H9 (cell line): Measurements from ENCODE around the gene DAPK1. TPM values are rescaled to one million over a fixed set of nuclear protein-coding genes. Genes with fewer than 3 reads are reported as not detected.

Source experiments
- DNase-seq: peaks from one replicate; pipeline ENCODE4 v3.0.0-alpha.2; 2017
- H2AFZ ChIP-seq: one replicate; pipeline ENCODE4 v1.6.1; 2013; ENCODE audit warnings: mild to moderate bottlenecking, low read length, control low read depth, moderate library complexity
- H2AK5ac ChIP-seq: 2 replicates; pipeline ENCODE4 v1.6.1; 2013; ENCODE audit warnings: low read length, control low read depth, mixed read lengths; ENCODE audit not compliant: insufficient read length
- H2BK120ac ChIP-seq: one replicate; pipeline ENCODE4 v1.6.1; 2013; ENCODE audit warnings: low read depth, mild to moderate bottlenecking, low read length, control low read depth, inconsistent platforms; ENCODE audit not compliant: poor library complexity, severe bottlenecking
- H2BK12ac ChIP-seq: 2 replicates; pipeline ENCODE4 v1.6.1; 2013; ENCODE audit warnings: low read length, control low read depth, mixed read lengths, low read depth; ENCODE audit not compliant: insufficient read length
- H2BK15ac ChIP-seq: 2 replicates; pipeline ENCODE4 v1.6.1; 2013; ENCODE audit warnings: low read depth, low read length, control low read depth
- H2BK20ac ChIP-seq: one replicate; pipeline ENCODE4 v1.6.1; 2013; ENCODE audit warnings: low read depth, mild to moderate bottlenecking, low read length, control low read depth, inconsistent platforms; ENCODE audit not compliant: poor library complexity, severe bottlenecking
- H2BK5ac ChIP-seq: 2 replicates; pipeline ENCODE4 v1.6.1; 2013; ENCODE audit warnings: low read length, control low read depth, mixed read lengths; ENCODE audit not compliant: insufficient read length
- H3K14ac ChIP-seq: 2 replicates; pipeline ENCODE4 v1.6.1; 2013; ENCODE audit warnings: low read length, control low read depth; ENCODE audit not compliant: insufficient read depth
- H3K18ac ChIP-seq: 2 replicates; pipeline ENCODE4 v1.6.1; 2013; ENCODE audit warnings: low read depth, mild to moderate bottlenecking, mixed read lengths, low read length, control low read depth; ENCODE audit not compliant: insufficient read length
- H3K23ac ChIP-seq: 2 replicates; pipeline ENCODE4 v1.6.1; 2013; ENCODE audit warnings: low read length, control low read depth, mixed read lengths, low read depth; ENCODE audit not compliant: insufficient read length
- H3K23me2 ChIP-seq: 2 replicates; pipeline ENCODE4 v1.6.1; 2013; ENCODE audit warnings: low read depth, mild to moderate bottlenecking, mixed read lengths, low read length, control low read depth; ENCODE audit not compliant: insufficient read length, poor library complexity, severe bottlenecking
- H3K27ac ChIP-seq: 2 replicates; pipeline ENCODE4 v1.5.1; 2013; ENCODE audit warnings: low read length, control low read depth, mixed read lengths, low read depth; ENCODE audit not compliant: insufficient read length
- H3K27me3 ChIP-seq: 2 replicates; pipeline ENCODE4 v1.6.1; 2013; ENCODE audit warnings: low read length, control low read depth, inconsistent platforms; ENCODE audit not compliant: insufficient read depth
- H3K4ac ChIP-seq: 2 replicates; pipeline ENCODE4 v1.6.1; 2013; ENCODE audit warnings: low read depth, mild to moderate bottlenecking, control low read depth, inconsistent platforms, low read length, moderate library complexity
- H3K4me1 ChIP-seq: 2 replicates; pipeline ENCODE4 v1.6.1; 2013; ENCODE audit warnings: low read length, control low read depth, inconsistent platforms; ENCODE audit not compliant: insufficient read depth
- H3K4me2 ChIP-seq: 2 replicates; pipeline ENCODE4 v1.6.1; 2013; ENCODE audit warnings: low read length, control low read depth, mixed read lengths; ENCODE audit not compliant: insufficient read length, insufficient read depth
- H3K56ac ChIP-seq: 2 replicates; pipeline ENCODE4 v1.6.1; 2013; ENCODE audit warnings: low read depth, mild to moderate bottlenecking, mixed read lengths, low read length, control low read depth; ENCODE audit not compliant: insufficient read length
- H3K79me1 ChIP-seq: 2 replicates; pipeline ENCODE4 v1.6.1; 2013; ENCODE audit warnings: low read depth, mild to moderate bottlenecking, moderate library complexity, low read length, control low read depth, inconsistent platforms; ENCODE audit not compliant: insufficient read depth, poor library complexity, severe bottlenecking
- H3K79me2 ChIP-seq: 2 replicates; pipeline ENCODE4 v1.6.1; 2013; ENCODE audit warnings: low read length, control low read depth, inconsistent platforms; ENCODE audit not compliant: insufficient read depth
- H3K9ac ChIP-seq: 2 replicates; pipeline ENCODE4 v1.6.1; 2013; ENCODE audit warnings: low read length, control low read depth, mixed read lengths; ENCODE audit not compliant: insufficient read length; ENCODE audit errors: extremely low read depth
- H3K9me3 ChIP-seq: one replicate; pipeline ENCODE4 v1.6.1; 2013; ENCODE audit warnings: low read depth, low read length, inconsistent platforms; ENCODE audit not compliant: control insufficient read depth
- H3T11ph ChIP-seq: one replicate; pipeline ENCODE4 v1.6.1; 2013; ENCODE audit warnings: mild to moderate bottlenecking, low read length, control low read depth, inconsistent platforms
- H4K20me1 ChIP-seq: one replicate; pipeline ENCODE4 v1.6.1; 2013; ENCODE audit not compliant: control insufficient read depth, insufficient read length, insufficient read depth
- H4K5ac ChIP-seq: 2 replicates; pipeline ENCODE4 v1.6.1; 2013; ENCODE audit warnings: low read depth, mild to moderate bottlenecking, mixed read lengths, low read length, control low read depth; ENCODE audit not compliant: insufficient read length
- H4K8ac ChIP-seq: replicated peaks from 2 replicates; pipeline ENCODE4 v1.6.1; 2013; ENCODE audit warnings: low read length, control low read depth, mixed read lengths, low read depth; ENCODE audit not compliant: insufficient read length
- H4K91ac ChIP-seq: 2 replicates; pipeline ENCODE4 v1.6.1; 2013; ENCODE audit warnings: low read depth, mild to moderate bottlenecking, moderate library complexity, mixed read lengths, low read length, control low read depth; ENCODE audit not compliant: insufficient read length
- H3K27ac Mint-ChIP-seq, 3 experiments: 2 replicates in 2 of 3; 3 replicates in 1 of 3; pipeline ENCODE4 v1.8.0; 2020 to 2021; ENCODE audit warnings: mixed read lengths in 3 of 3, mild to moderate bottlenecking in 1 of 3, moderate library complexity in 1 of 3
- H3K27me3 Mint-ChIP-seq: 2 replicates; pipeline ENCODE4 v1.8.0; 2021; ENCODE audit warnings: low read depth, mild to moderate bottlenecking, moderate library complexity, mixed read lengths
- H3K36me3 Mint-ChIP-seq, 3 experiments: 2 replicates in 2 of 3; 3 replicates in 1 of 3; pipeline ENCODE4 v1.8.0; 2020 to 2021; ENCODE audit warnings: low read depth in 3 of 3, mixed read lengths in 3 of 3; ENCODE audit not compliant: insufficient read depth in 1 of 3
- H3K4me1 Mint-ChIP-seq, 2 experiments: 2 replicates each; pipeline ENCODE4 v1.8.0; 2020; ENCODE audit warnings: mixed read lengths in 2 of 2
- H3K4me3 Mint-ChIP-seq, 2 experiments: 2 replicates in 1 of 2; 3 replicates in 1 of 2; pipeline ENCODE4 v1.8.0; 2020 to 2021; ENCODE audit warnings: mild to moderate bottlenecking in 2 of 2, mixed read lengths in 2 of 2, moderate library complexity in 1 of 2
- H3K9me3 Mint-ChIP-seq, 2 experiments: 2 replicates in 1 of 2; 3 replicates in 1 of 2; pipeline ENCODE4 v1.8.0; 2020; ENCODE audit warnings: mild to moderate bottlenecking in 2 of 2, mixed read lengths in 2 of 2, moderate library complexity in 1 of 2
- WGBS: extraction: QIAGEN DNeasy Blood & Tissue Kit; methylation state at CpG from one replicate; pipeline ENCODE4 v1.1.7; 2013; ENCODE audit warnings: missing lambda C conversion rate, low lambda C conversion rate, mixed read lengths; ENCODE audit not compliant: insufficient read length; ENCODE audit errors: extremely low coverage; 5-methylcytosine and 5-hydroxymethylcytosine counted together
- total RNA-seq: library from RNA; stranded (reverse); gene quantifications from 2 replicates; pipeline ENCODE4 v1.2.1, GENCODE V29; 2021
- TF ChIP-seq, protein P1 (sequence below): fragments of 200-600 bp; sonication (generic); conservative IDR thresholded peaks from 3 replicates; pipeline ENCODE4 v1.8.0; 2021; ENCODE audit warnings: antibody characterized with exemption, mild to moderate bottlenecking

DAPK1 gene
- total RNA-seq, 1 experiment from 2014 or later = 79.4 TPM

DNA sequence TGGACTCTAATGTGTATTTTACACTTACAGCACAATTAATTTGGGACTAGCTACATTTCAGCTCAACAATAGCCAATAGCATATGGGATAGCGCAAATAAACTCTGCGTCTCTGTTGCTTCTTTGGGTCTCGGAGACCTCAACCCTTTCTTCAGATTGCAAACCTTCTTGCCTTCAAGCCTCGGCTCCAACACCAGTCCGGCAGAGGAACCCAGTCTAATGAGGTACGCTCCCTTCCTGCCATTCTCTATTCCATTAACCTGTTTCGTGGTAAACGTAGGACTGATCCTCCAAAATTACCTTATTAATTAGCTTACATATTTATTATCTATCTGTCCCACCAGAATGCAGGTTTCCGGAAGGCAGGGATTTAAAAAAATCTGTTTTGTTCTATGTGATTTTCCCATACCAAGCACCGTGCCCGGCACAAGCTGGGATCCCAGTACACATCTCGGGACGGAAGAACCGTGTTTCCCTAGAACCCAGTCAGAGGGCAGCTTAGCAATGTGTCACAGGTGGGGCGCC is 525 bp upstream of the DAPK1 start:
- Histone ChIP-seq H2BK12ac (no peak overlapping the region), H2AK5ac (no peak overlapping the region), H3K79me1 (peaks cover 2% of the 10 kb centered on the region), H3K23ac (no peak overlapping the region), H3K18ac (no peak overlapping the region), H2AFZ (no peak overlapping the region), H4K5ac (no peak overlapping the region), H3K4ac (no peak overlapping the region), H4K8ac (no peak overlapping the region), H2BK120ac (no peak overlapping the region), H2BK15ac (no peak overlapping the region), H4K91ac (no peak overlapping the region), H3K4me1 (no peaks in the 10 kb centered on the region), H3K27me3 (no peaks in the 10 kb centered on the region), H4K20me1 (no peaks in the 10 kb centered on the region), H2BK5ac (no peak overlapping the region), H3K79me2 (peaks cover 6% of the 10 kb centered on the region; the same call in 1 of the 2 replicates), H3K9me3 (no peaks in the 10 kb centered on the region), H3K23me2 (peaks cover 11% of the 10 kb centered on the region), H3T11ph (no peak overlapping the region), H3K4me2 (peak overlapping the region; percentile 85), H2BK20ac (no peak overlapping the region), H3K14ac (0 out of 2 replicates have a peak overlapping the region, but pooled peaks have one; percentile 49), H3K27ac (no peak overlapping the region), H3K9ac (peak overlapping the region; percentile 3), H3K56ac (no peak overlapping the region)
- TF ChIP-seq, protein P1, sequence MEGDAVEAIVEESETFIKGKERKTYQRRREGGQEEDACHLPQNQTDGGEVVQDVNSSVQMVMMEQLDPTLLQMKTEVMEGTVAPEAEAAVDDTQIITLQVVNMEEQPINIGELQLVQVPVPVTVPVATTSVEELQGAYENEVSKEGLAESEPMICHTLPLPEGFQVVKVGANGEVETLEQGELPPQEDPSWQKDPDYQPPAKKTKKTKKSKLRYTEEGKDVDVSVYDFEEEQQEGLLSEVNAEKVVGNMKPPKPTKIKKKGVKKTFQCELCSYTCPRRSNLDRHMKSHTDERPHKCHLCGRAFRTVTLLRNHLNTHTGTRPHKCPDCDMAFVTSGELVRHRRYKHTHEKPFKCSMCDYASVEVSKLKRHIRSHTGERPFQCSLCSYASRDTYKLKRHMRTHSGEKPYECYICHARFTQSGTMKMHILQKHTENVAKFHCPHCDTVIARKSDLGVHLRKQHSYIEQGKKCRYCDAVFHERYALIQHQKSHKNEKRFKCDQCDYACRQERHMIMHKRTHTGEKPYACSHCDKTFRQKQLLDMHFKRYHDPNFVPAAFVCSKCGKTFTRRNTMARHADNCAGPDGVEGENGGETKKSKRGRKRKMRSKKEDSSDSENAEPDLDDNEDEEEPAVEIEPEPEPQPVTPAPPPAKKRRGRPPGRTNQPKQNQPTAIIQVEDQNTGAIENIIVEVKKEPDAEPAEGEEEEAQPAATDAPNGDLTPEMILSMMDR = no peak
- H3K9me3 Mint-ChIP-seq = peaks cover 0 to 3% of the 10 kb centered on the region in 2 experiments; a peak in 1 of 5 replicates
- peaks cover 32 to 42% of the 10 kb centered on the region in 2 experiments for H3K4me1 Mint-ChIP-seq
- H3K27ac Mint-ChIP-seq = peak overlapping the region in 1 of 3 experiments; percentile 91; a peak in 1 of 7 replicates
- peaks cover 20% of the 10 kb centered on the region for H3K27me3 Mint-ChIP-seq
- peaks cover 16 to 19% (median 17%) of the 10 kb centered on the region in 3 experiments for H3K36me3 Mint-ChIP-seq
- no CpG with 5 or more reads among the region's 15 CpGs for WGBS
- peak; percentile 35 for DNase-seq
- H3K4me3 Mint-ChIP-seq = peak overlapping the region; percentile 90 to 94
